PC-9 (cell line): ENCODE data around the gene TCEANC2. TPM values are rescaled to one million over a fixed set of nuclear protein-coding genes. Genes with fewer than 3 reads are reported as not detected.

Experiments used
- BruUV-seq: library from RNA; stranded (reverse); fragments of 400-500 nt; replicated peaks from 2 replicates; lab custom pipeline; 2021; lab: Mats Ljungman, UMichigan
- CTCF ChIA-PET: fragments of 300-600 bp; sonication (Branson Sonifier 250); formaldehyde crosslinking; loops from one replicate; lab custom pipeline; 2022; ENCODE audit warnings: antibody characterized with exemption; lab: Charles Lee
- POLR2A ChIA-PET: fragments of 300-600 bp; sonication (Branson Sonifier 250); formaldehyde crosslinking; loops from one replicate; lab custom pipeline; 2022; ENCODE audit warnings: antibody characterized with exemption; ENCODE audit not compliant: unreplicated experiment; lab: Charles Lee
- DNase-seq, 2 experiments: peaks; one replicate each; pipeline versions ENCODE4 v3.0.0 to v3.0.0-alpha.2; 2015 to 2022; ENCODE audit warnings: mixed read lengths in 1 of 2
- H2AFZ ChIP-seq: fragments of 200-600 bp; sonication (generic); 2 replicates; pipeline ENCODE4 v1.8.1; 2017; ENCODE audit warnings: antibody characterized with exemption
- H3F3A ChIP-seq: fragments of 200-600 bp; sonication (generic); 2 replicates; pipeline ENCODE4 v1.8.1; 2017; ENCODE audit warnings: antibody characterized with exemption, mild to moderate bottlenecking, low read depth; ENCODE audit not compliant: insufficient read depth
- H3K27ac ChIP-seq: fragments of 200-600 bp; sonication (generic); 2 replicates; pipeline ENCODE4 v1.6.1; 2016; ENCODE audit warnings: mixed run types
- H3K27me3 ChIP-seq: fragments of 200-600 bp; sonication (generic); 2 replicates; pipeline ENCODE4 v1.6.1; 2016; ENCODE audit warnings: low read depth, mixed run types; ENCODE audit not compliant: insufficient read depth
- H3K36me3 ChIP-seq: fragments of 200-600 bp; sonication (generic); 2 replicates; pipeline ENCODE4 v1.6.1; 2016; ENCODE audit warnings: low read depth, mixed run types
- H3K4me1 ChIP-seq: fragments of 200-600 bp; sonication (generic); replicated peaks from 2 replicates; pipeline ENCODE4 v1.6.1; 2016; ENCODE audit warnings: mixed run types; ENCODE audit not compliant: insufficient read depth
- H3K4me2 ChIP-seq: fragments of 200-600 bp; sonication (generic); 2 replicates; pipeline ENCODE4 v1.6.1; 2017; ENCODE audit warnings: mixed run types
- H3K4me3 ChIP-seq: fragments of 200-600 bp; sonication (generic); 2 replicates; pipeline ENCODE4 v1.6.1; 2016; ENCODE audit warnings: mixed run types
- H3K79me2 ChIP-seq: fragments of 200-600 bp; sonication (generic); 2 replicates; pipeline ENCODE4 v1.6.1; 2017; ENCODE audit warnings: low read depth, mixed run types
- H3K9me2 ChIP-seq: fragments of 200-600 bp; sonication (generic); 2 replicates; pipeline ENCODE4 v1.8.1; 2017; ENCODE audit warnings: mild to moderate bottlenecking; ENCODE audit not compliant: insufficient read depth
- H3K9me3 ChIP-seq: fragments of 200-600 bp; sonication (generic); 2 replicates; pipeline ENCODE4 v1.8.1; 2016; ENCODE audit warnings: low read depth; ENCODE audit not compliant: insufficient read depth
- H4K20me1 ChIP-seq: fragments of 200-600 bp; sonication (generic); 2 replicates; pipeline ENCODE4 v1.8.1; 2017; ENCODE audit not compliant: insufficient read depth
- CTCF ChIP-seq: fragments of 200-600 bp; sonication (generic); conservative IDR thresholded peaks from 2 replicates; pipeline ENCODE4 v1.6.1; 2017; ENCODE audit warnings: mixed run types, antibody characterized with exemption, mild to moderate bottlenecking, moderate library complexity
- EZH2 ChIP-seq: fragments of 200-600 bp; sonication (generic); IDR thresholded peaks from 2 replicates; pipeline ENCODE4 v1.8.0; 2017; ENCODE audit warnings: antibody characterized with exemption, low read depth
- intact Hi-C: fragments of 100-400 bp; cut with micrococcal nuclease; formaldehyde crosslinking; loops from one replicate; pipeline ENCODE4 v1.10.0; 2022; ENCODE audit not compliant: unreplicated experiment
- total RNA-seq: library from RNA; stranded (reverse); gene quantifications from 2 replicates; pipeline ENCODE4 v1.2.3, GENCODE V29; 2021

Gene TCEANC2
- total RNA-seq, 1 experiment from 2014 or later: 11.5 TPM

- TF ChIP-seq CTCF (no peak), EZH2 (no peak)
These were observed 51.7 kb downstream of the TCEANC2 start for GRCh38 chr1:54105080-54105479.

GRCh38 chr1:54105736-54106269, 52.4 kb downstream of the TCEANC2 start:
- intact Hi-C loops: no loop called here
- no peak overlapping the region for H3K27ac ChIP-seq
- no peaks in the 10 kb centered on the region for H3K9me2 ChIP-seq
- no peaks in the 10 kb centered on the region for H4K20me1 ChIP-seq
- ChIA-PET CTCF (no interaction called here), POLR2A (interaction anchor here (0.5 kb wide), 1 partner anchor 12 kb away, joined by 3 read pairs; no protein-coding TSS in a partner anchor)
- no peak for TF ChIP-seq EZH2
- TF ChIP-seq CTCF: no peak
- no peak overlapping the region for H3K4me2 ChIP-seq
- no peak for DNase-seq
- no peak overlapping the region for H3K4me3 ChIP-seq
- no peaks in the 10 kb centered on the region for H3K9me3 ChIP-seq
- H2AFZ ChIP-seq: no peak overlapping the region
- no peaks in the 10 kb centered on the region for H3K27me3 ChIP-seq
- no peaks in the 10 kb centered on the region for H3K36me3 ChIP-seq
- H3K4me1 ChIP-seq: no peaks in the 10 kb centered on the region
- no TSS peak for BruUV-seq
- no peaks in the 10 kb centered on the region for H3F3A ChIP-seq
- H3K79me2 ChIP-seq: no peaks in the 10 kb centered on the region

More at GRCh38 chr1:54105080-54105479, 51.7 kb downstream of the TCEANC2 start:
- no peaks in the 10 kb centered on the region for H4K20me1 ChIP-seq
- ChIA-PET POLR2A (interaction anchor here (0.7 kb wide), 1 partner anchor 8 kb away, joined by 6 read pairs; no protein-coding TSS in a partner anchor), CTCF (no interaction called here)
- no peak overlapping the region for H3K4me3 ChIP-seq
- no peak overlapping the region for H2AFZ ChIP-seq
- H3F3A ChIP-seq: no peaks in the 10 kb centered on the region
- intact Hi-C loops: no loop called here
- no TSS peak for BruUV-seq
- H3K36me3 ChIP-seq: no peaks in the 10 kb centered on the region
- H3K27ac ChIP-seq: no peak overlapping the region
- H3K79me2 ChIP-seq: no peaks in the 10 kb centered on the region
- H3K4me2 ChIP-seq: no peak overlapping the region
- DNase-seq: no peak
- H3K9me2 ChIP-seq: no peaks in the 10 kb centered on the region
- no peaks in the 10 kb centered on the region for H3K27me3 ChIP-seq
- no peaks in the 10 kb centered on the region for H3K9me3 ChIP-seq
- no peaks in the 10 kb centered on the region for H3K4me1 ChIP-seq

GRCh38 chr1:54107131-54107530, 53.7 kb downstream of the TCEANC2 start:
- Histone ChIP-seq H3K4me2 (no peak overlapping the region), H2AFZ (no peak overlapping the region), H3K9me2 (no peaks in the 10 kb centered on the region), H3K27ac (no peak overlapping the region), H3F3A (no peaks in the 10 kb centered on the region), H3K79me2 (no peaks in the 10 kb centered on the region), H3K9me3 (no peaks in the 10 kb centered on the region), H3K4me1 (no peaks in the 10 kb centered on the region), H4K20me1 (no peaks in the 10 kb centered on the region), H3K4me3 (no peak overlapping the region), H3K27me3 (no peaks in the 10 kb centered on the region), H3K36me3 (no peaks in the 10 kb centered on the region)
- TF ChIP-seq EZH2 (no peak), CTCF (no peak)
- ChIA-PET POLR2A (no interaction called here), CTCF (no interaction called here)
- no peak for DNase-seq
- BruUV-seq: no TSS peak
- intact Hi-C loops: no loop called here
